Measurements from ENCODE around the gene RALGAPA2.

The RALGAPA2 gene

DNA sequence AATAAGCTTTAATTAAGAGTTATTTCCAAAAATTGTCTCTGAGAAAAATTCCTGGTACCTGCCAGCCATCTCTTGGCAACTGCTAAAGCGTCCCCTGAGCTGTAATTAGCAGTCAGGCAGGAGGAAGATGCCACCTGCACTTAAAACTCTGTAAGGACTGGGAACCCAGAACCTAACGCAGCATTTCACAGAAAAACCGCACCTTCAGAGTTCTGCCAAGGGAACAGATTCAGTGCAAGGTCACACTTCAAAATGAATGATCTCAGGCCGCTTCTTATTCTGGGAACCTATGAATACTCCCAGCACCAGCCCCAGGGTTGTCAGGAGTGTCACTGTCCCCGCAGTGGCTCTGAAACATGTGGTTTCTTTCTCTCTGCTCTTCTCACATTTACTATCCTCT lies 307.8 kb downstream of the RALGAPA2 start:
- no peak for DNase-seq (ENCODE audit: low spot score)

- DNase-seq (ENCODE audit: low spot score): no peak
These were observed 310.5 kb downstream of the RALGAPA2 start for GRCh38 chr20:20401991-20402390.

- DNase-seq (ENCODE audit: low spot score): no peak
These were observed 312.6 kb downstream of the RALGAPA2 start for GRCh38 chr20:20399531-20400500.

DNA sequence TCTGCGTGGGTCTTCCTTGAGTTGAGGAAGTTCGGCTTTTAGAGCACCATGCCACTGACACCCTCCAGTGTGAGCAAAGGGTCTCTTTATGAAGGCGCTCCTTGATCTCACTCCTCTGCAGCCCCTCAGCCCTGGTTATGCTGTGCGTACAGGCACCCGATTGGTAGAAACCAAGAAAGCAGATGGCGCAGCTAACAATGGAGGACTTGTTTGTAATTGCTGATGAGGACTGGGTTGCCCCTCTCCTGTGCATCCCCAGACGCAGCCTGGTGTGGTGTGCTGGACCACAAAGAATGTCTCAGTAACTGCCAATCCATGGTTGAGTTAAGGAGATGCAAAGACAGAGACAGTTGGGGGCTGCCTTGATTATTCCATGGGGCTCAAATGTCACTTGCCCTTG lies 314.3 kb downstream of the RALGAPA2 start:
- no peak for DNase-seq (ENCODE audit: low spot score)

DNA sequence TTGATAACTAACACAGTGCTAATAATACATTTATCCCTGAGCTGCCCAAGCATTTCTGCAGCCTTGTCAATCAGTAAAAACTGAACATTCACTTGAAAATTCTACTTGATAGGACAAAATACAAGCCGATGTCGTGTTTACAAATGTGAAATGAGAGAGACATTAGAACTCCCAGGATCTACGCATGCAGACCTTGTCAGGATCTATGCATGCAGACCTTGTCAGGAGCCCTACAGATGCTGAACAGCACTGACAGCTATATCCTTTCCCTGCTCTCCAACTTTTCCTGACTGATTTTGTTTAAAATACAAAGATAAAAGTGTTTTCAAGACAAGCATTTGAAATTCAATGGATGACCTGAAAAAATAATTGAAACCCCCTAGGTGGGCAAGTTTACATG lies 315.6 kb downstream of the RALGAPA2 start:
- DNase-seq (ENCODE audit: low spot score): no peak

DNA sequence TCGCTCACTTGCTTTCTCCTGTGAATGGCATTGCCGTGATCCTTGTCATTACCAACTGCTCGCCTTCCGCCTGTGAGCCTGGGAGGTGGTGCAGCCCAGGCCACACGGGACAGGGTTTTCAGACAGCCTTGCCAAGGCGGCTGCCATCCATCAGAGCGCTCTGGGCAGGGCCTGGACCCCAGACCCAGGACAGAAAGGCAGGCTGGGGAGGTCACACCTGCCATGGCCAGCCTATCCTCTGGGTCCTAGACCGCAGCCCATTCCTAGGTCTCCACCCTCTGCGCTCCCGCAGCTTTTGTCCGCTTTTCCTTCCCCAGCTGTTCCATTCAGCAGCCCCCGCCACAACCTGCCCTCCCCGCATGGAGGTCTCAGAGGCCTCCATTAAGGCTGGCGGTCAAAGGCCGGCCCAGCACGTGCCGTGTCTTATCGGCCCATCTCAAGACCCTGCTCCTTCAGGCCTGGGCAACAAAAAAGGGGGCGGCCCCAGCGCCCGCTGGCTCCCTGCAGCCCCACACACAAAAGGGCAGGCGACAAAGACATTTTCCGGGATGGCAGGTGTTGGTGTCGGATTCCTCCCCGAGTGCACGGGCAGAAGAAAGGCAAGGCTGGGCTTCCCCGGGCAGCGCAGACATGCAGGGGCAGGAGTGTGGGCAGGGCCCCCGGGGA lies 316.4 kb downstream of the RALGAPA2 start:
- DNase-seq (ENCODE audit: low spot score): peak; percentile 65

- no peak for DNase-seq (ENCODE audit: low spot score)
These were observed 317.4 kb downstream of the RALGAPA2 start for GRCh38 chr20:20395087-20395486.

DNA sequence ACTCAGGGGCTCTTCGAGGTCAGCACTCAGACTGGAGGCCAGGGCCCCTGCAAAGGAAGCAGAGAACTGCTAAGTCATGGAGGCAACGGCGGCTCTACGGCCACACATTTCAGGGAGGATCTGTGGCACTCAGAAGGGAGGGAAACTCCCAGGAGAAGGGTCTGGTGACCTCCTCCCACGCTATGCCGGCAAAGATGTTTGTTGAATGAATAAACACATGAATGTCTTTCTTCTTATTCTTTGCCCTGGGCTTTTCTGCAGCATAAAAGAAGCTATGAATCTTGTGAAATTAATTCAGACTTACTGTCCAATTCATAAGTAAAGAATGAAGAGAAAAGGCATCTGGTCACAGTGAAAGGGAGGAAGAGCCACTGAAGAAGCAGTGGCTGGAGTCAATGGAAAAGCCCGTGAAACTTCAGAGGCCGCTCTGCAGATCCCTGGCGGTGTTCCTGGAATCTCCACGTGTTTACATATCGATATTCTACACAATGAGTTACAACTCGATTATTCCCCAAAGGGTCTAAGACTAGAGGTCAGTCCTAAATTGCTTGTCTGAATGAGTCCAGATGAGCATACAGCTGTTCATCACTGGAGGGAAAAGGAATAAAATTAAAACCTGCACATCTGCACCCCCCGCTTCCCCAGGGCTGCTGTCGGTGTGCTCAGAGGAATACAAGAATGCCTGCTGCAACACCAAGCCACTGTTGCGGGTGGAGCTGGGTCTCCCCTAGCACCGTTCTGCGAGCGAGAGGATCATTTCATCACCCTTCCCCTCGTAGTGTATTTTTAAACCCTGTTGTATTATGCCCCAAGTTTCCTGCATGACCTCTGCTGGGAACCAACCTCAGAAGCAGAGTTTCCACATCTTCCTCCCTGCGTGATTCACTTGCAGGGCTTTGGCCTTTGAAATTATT lies 319.0 kb downstream of the RALGAPA2 start:
- no peak for DNase-seq (ENCODE audit: low spot score)

GRCh38 chr20:20391766-20392165 lies 320.7 kb downstream of the RALGAPA2 start:
- DNase-seq (ENCODE audit: low spot score): no peak

DNA sequence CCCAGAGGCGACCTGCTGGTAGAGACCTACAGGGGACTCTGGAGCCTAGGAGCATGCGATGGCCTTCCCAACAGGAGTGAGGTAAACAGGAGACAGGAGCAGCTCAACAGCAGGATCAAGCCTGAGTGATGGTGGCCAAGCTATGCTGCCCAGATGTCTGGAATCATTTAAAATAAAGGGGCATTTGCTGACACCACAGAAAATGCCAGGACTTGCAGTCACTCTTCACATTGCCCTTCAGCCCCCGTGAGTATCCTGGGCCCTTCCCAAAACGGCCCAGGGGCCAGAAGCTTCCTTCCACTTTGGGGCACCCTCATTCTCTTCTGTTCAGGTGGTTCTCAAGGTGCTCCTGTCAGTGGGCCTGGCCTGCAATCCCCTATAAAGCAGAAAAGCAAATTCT lies 321.3 kb downstream of the RALGAPA2 start:
- no peak for DNase-seq (ENCODE audit: low spot score)

DNA sequence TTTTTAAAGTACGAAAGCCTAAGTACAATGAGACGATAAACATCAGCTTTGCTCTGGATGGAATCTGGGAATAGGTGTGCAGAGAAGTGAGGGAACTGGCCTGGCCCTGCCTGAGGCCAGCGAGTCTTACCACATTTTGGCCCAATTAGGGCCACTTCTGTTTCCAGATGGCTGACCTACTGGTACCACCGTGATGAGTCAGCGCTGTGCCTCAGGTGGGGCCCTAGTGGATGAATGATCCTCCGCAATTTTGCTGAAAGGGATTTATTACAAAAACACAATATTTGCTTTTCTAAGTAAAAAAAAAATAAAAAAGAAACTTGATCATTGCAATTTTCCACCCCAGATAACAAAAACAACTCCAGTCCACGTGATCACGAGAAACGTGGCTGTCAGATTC lies 322.1 kb downstream of the RALGAPA2 start:
- no peak for DNase-seq (ENCODE audit: low spot score)

GRCh38 chr20:20386192-20386591 lies 326.3 kb downstream of the RALGAPA2 start:
- no peak for DNase-seq (ENCODE audit: low spot score)

GRCh38 chr20:20375862-20376261 lies 336.6 kb downstream of the RALGAPA2 start:
- no peak for DNase-seq (ENCODE audit: low spot score)

DNA sequence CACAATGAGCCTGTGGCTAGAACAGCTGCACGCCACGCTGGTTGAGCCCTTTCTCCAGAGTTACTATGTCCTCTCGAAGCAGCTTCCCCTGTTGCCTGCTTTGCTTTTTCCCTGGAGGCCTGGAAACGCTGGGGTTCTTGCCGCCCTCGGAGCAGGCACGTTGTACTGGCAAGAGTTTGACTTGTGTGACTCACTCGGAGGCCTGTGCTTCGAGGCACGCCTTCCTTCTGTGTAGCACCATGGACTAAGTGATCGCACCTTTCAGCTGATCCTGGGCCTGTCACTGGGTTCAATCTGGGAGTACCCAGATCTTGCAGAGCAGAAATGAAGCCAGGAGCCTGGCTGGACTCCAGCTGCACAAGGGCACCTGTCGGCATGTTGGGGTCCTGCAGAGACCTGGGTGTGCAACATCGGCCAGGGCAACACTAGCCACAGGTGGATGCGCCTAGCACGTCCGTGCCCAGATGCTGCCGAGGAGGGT lies 339.3 kb downstream of the RALGAPA2 start:
- DNase-seq (ENCODE audit: low spot score): no peak

DNA sequence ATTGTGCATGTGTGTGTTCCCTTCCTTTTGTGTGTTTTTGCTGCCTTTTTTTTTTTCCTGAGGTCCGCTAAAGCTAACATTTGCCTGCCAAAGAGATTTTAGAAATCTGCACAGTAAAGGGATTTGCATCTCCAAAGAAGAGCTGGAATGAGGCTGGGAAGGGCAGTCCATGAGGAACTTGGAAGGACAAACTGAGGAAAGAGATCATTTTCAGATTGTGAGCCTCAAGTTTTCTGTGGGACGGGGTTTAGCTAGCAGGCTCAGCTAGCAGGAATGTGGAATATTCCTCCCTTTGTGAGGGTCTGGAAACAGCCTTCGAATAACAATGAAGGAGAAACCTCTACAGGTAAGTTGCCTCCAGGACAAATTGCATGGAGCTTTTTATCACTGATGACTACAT lies 340.8 kb downstream of the RALGAPA2 start:
- no peak for DNase-seq (ENCODE audit: low spot score)

GRCh38 chr20:20371083-20371482 lies 341.4 kb downstream of the RALGAPA2 start:
- no peak for DNase-seq (ENCODE audit: low spot score)

- DNase-seq (ENCODE audit: low spot score): no peak
These were observed 342.3 kb downstream of the RALGAPA2 start for GRCh38 chr20:20370094-20370575.

DNA sequence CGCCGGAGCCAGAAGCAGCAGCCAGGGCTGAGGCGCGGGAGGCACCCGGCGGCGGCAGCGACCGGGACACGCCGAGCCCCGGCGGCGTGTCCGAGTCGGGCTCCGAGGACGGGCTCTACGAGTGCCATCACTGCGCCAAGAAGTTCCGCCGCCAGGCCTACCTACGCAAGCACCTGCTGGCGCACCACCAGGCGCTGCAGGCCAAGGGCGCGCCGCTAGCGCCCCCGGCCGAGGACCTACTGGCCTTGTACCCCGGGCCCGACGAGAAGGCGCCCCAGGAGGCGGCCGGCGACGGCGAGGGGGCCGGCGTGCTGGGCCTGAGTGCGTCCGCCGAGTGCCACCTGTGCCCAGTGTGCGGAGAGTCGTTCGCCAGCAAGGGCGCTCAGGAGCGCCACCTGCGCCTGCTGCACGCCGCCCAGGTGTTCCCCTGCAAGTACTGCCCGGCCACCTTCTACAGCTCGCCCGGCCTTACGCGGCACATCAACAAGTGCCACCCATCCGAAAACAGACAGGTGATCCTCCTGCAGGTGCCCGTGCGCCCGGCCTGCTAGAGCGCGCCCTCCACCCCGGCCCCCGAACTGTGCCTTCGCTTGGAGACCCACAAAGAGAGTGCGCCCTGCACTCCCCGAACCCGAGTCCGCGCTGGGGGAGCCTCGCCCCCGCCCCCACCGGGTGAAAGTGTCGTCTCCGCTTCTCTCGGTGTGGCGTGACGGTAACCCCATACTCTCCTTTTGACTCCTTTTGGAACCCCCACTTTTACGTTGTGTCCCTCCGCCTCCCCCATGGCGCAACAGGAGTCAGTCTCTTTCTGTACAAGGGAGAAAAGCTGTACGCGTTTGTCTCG lies 343.0 kb downstream of the RALGAPA2 start:
- DNase-seq (ENCODE audit: low spot score): peak; percentile 36

DNA sequence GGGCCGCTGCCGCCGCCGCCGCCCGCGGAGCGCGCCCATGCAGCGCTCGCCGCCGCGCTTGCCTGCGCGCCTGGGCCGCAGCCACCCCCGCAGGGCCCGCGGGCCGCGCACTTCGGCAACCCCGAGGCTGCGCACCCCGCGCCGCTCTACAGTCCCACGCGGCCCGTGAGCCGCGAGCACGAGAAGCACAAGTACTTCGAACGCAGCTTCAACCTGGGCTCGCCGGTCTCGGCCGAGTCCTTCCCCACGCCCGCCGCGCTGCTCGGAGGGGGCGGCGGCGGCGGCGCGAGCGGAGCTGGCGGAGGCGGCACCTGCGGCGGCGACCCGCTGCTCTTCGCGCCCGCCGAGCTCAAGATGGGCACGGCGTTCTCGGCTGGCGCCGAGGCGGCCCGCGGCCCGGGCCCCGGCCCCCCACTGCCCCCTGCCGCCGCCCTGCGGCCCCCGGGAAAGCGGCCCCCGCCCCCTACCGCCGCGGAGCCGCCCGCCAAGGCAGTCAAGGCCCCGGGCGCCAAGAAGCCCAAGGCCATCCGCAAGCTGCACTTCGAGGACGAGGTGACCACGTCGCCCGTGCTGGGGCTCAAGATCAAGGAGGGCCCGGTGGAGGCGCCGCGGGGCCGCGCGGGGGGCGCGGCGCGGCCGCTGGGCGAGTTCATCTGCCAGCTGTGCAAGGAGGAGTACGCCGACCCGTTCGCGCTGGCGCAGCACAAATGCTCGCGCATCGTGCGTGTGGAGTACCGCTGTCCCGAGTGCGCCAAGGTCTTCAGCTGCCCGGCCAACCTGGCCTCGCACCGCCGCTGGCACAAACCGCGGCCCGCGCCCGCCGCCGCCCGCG lies 343.8 kb downstream of the RALGAPA2 start:
- DNase-seq (ENCODE audit: low spot score): peak; percentile 45
